Measurements from ENCODE around the gene CACNA1C.

- TF ChIP-seq CTCF (IDR thresholded peaks at IDR 0.05) (no peak), YY1 (IDR thresholded peaks at IDR 0.05; ENCODE audit: low read depth) (no peak), RAD21 (IDR thresholded peaks at IDR 0.05; ENCODE audit: low read length) (no peak), GATA2 (CRISPR knock-in tag; IDR thresholded peaks at IDR 0.05) (no peak), MEF2A (IDR thresholded peaks at IDR 0.05; ENCODE audit: borderline replicate concordance, low read depth) (no peak)
- TF ChIP-seq, protein P1, sequence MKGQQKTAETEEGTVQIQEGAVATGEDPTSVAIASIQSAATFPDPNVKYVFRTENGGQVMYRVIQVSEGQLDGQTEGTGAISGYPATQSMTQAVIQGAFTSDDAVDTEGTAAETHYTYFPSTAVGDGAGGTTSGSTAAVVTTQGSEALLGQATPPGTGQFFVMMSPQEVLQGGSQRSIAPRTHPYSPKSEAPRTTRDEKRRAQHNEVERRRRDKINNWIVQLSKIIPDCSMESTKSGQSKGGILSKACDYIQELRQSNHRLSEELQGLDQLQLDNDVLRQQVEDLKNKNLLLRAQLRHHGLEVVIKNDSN (IDR thresholded peaks at IDR 0.05; ENCODE audit: borderline replicate concordance, low read depth): no peak
Observed at GRCh38 chr12:2640709-2641108, 587.9 kb downstream of the CACNA1C start.
